GOT3 (cell line): ENCODE measurements around the gene CAMK2N2.
A peak's percentile ranks its signal among the peaks of the same experiment; 100 is the strongest.

Experiments
- DNase-seq: peaks from one replicate; lab custom pipeline; 2025; ENCODE audit warnings: mixed read lengths; lab: John Stamatoyannopoulos, UW

Gene CAMK2N2

DNA sequence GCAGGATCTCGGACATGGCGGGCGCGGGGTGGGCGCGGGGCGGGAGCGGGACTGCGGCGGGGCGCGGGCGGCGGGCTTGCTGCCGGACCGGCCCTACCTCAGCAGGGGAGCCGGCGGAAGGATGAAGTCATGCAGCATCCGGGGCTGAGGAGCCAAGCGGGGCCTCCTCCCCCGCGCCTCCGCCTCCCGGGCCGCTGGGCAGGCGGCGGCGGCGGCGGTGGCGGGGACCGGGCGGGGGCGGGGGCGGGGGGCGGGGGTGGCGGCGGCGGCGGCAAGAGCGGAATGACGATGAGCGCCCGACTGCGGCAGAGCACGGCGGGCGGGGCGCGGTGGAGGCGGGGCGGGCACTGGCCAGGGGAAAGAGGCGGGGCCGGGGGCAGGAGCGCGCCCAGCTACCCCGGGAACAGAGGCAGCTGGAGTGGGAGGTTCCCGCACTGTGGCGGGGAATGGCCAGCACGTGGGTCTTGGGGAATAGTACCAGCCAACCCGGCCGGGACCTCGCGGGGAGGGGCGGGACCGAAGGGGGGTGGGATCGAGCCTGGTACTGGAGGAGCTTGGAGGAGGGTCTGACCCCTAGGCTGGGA is at the start of gene CAMK2N2:
Gene CAMK2N2 (minus strand): TSS at position 284 of the 584 bp plus-strand sequence. CDS start 268 bp downstream, at position 16.
- DNase-seq = no peak

DNA sequence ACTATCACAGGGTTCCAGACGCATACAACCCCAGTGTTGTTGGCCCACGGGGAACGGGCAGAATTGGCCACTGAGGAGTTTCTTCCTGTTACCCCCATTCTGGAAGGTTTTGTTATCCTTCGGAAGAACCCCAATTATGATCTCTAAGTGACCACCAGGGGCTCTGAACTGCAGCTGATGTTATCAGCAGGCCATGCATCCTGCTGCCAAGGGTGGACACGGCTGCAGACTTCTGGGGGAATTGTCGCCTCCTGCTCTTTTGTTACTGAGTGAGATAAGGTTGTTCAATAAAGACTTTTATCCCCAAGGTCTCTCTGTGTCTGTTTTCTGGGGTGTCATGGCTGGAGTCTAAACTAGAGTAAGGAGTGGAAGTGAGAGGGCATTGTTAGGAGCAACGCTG is 47.4 kb upstream of the CAMK2N2 start:
- DNase-seq = no peak

DNA sequence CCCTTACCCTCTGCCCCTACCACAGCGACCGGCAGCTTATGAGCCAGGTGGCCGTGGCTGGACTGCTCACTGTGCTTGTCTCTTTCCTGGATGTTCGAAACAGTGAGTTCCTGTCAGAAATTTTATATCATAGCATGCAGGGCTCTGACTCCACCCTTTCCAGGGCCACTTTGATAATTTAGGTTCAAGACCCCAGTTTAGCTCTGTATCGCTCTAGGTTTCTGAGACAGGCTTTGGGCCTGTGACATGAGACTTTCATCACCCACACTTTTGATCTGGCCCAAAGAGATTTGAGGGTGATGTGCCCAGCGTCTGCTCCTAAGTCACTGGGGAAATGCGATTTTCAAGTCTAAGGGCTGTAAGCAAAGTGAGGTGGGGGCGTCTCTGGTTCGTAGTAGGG is 46.6 kb upstream of the CAMK2N2 start:
- DNase-seq = no peak

- DNase-seq = no peak
Observed at GRCh38 chr3:184306341-184306972, 45.1 kb upstream of the CAMK2N2 start.

DNA sequence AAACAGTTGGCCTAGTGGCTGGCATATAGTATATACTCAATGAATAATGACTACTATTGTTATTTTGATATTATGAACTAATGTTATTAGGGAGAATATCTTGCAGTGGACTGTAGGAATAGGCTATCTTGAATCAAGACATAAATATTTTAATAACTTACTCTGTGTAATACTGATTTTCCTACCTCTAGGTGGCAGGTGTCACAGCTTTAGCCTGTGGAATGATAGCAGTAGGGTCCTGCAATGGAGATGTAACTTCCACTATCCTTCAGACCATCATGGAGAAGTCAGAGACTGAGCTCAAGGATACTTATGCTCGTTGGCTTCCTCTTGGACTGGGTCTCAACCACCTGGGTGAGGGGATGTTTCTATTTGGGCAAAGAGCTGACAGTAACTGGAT is 44.2 kb upstream of the CAMK2N2 start:
- no peak for DNase-seq

- DNase-seq = no peak
Observed at GRCh38 chr3:184300378-184300720, 39.0 kb upstream of the CAMK2N2 start.

DNA sequence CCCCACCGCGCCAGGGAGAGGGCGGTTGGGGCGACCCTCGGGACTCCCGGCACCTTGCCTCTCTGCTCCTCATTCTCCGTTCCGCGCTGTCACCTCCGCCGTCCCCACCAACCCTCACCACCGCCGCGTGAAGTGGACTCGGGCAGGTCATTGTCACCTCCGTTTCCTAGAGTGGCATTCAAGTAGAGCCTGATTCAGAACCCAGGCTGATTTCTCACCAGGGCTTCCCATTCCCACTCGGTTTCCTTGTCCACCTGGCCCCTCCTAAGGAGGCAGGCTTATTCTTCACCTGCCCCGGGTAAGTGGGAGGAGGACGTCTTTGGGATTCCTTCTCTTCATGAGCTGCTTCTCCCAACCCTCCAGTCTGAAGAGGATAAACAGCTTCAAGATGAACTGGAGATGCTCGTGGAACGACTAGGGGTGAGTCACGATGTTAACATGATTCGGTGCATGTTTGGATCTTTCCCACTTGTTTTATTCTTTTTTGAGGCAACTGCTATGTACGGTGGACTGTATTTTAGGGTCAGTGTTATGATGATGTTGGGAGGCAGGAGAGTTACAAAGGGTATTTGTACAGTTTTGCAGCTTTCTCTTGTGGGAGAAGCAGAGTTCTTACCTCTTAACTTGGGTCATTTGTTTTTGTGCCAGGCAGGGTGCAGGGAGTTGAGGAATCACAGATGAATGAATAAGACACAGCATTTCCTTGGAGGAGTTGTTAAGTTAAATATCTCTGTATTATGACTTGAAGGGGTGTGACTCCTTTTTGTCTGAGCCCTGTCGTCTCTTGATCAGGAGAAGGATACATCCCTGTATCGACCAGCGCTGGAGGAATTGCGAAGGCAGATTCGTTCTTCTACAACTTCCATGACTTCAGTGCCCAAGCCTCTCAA is 38.4 kb upstream of the CAMK2N2 start:
- no peak for DNase-seq

GRCh38 chr3:184298759-184299487 is 37.6 kb upstream of the CAMK2N2 start, which contains the start of gene PSMD2:
PSMD2 (plus strand) TSS chr3:184299241; CDS start chr3:184299267, 26 bp downstream.
- peak; percentile 98 for DNase-seq

GRCh38 chr3:184296616-184297015 is 35.3 kb upstream of the CAMK2N2 start:
- no peak for DNase-seq

DNA sequence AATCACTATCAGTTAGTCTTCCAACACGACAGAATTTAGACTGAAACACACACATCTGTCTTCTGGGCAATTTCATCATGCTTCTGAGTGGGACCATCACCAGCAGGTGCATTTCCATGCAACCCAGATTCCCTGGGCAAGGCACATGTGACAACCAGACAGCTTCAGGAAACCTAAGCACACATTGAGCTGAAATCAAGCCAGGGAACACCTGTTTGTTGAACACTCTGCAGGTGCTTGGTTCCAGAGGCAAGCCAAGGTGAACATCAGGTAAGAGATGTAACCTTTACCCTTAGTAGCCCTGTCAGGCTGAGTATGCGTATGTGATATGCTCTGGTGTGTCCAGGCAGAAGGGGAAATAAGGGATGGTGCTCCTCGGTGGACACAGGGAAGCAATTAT is 34.4 kb upstream of the CAMK2N2 start:
- no peak for DNase-seq

- no peak for DNase-seq
Observed at GRCh38 chr3:184291738-184292445, 30.5 kb upstream of the CAMK2N2 start.

DNA sequence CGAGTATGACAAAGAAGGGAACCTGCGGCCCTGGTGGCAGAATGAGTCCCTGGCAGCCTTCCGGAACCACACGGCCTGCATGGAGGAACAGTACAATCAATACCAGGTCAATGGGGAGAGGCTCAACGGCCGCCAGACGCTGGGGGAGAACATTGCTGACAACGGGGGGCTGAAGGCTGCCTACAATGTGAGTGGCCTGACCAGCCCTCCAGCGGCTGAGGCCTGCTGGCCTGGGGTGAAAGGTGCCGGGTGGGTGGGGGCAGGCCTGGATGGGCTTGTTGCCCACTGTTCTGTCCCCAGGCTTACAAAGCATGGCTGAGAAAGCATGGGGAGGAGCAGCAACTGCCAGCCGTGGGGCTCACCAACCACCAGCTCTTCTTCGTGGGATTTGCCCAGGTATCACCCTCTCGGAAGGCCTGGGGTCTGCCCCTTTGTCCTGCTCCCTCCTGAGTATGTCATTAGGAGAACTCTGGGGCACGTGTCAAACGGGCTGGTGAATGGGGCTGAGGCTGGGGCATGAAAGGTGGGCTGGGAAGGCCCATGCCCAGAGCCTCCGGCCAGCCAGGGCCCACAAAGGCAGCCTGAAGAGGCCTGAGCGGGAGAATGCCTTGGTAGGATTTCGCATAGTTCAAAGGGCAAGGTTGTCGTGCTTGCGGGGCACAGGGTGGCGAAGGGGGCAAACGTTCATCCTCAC is 29.8 kb upstream of the CAMK2N2 start:
- no peak for DNase-seq

GRCh38 chr3:184290331-184290730 is 29.0 kb upstream of the CAMK2N2 start:
- no peak for DNase-seq

DNA sequence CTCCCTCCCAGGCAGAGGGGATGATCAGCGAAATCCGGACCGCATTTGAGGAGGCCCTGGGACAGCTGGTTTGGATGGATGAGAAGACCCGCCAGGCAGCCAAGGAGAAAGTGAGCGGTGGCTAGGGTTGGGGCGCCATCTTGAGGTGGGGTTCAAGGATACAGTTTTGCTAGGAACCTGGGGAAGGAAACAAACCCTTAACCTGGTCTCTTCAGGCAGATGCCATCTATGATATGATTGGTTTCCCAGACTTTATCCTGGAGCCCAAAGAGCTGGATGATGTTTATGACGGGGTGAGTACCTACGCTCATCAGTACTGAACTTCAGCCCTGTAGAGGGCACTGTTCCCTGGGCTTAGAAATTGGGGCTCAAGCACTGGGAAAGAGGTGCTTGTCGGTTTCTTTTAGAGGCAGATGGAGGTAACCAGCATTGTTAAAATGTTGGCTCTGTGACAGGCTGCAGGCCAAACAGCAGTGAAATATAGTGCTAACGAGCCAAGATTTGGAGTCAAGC is 28.1 kb upstream of the CAMK2N2 start:
- no peak for DNase-seq

DNA sequence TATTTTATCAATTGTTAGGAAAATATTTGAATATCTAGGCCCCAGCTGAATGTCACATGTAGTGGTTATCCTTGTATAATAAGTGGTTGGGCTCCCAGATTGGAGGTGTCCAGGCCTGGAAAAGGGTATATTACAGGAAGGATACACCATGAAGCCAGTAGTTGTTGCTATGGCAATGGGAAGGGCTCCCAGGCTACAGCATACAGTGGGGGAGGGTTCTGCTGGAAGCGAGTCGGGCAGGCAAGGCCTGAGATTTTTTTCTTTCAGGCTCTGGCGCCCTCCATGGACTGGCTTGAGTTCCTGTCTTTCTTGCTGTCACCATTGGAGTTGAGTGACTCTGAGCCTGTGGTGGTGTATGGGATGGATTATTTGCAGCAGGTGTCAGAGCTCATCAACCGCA is 23.3 kb upstream of the CAMK2N2 start:
- DNase-seq = no peak

- no peak for DNase-seq
Observed at GRCh38 chr3:184283681-184284080, 22.3 kb upstream of the CAMK2N2 start.

GRCh38 chr3:184282941-184283340 is 21.6 kb upstream of the CAMK2N2 start:
- no peak for DNase-seq

DNA sequence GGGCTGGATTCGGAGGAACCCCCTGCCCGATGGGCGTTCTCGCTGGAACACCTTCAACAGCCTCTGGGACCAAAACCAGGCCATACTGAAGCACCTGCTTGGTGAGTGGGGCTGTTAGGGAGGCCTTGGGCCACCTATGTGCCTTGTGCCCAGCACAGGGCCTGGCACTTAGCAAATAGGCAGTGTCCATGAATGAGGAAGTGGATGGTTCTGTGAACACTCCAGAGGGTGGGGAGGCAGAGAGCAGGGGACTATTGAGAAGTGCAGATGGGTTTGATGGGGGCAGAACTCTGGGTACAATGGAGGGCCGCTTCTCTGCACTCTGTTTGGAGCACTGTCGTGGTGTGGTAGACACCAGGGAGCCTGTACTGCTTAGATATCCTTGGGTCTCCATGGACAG is 16.0 kb upstream of the CAMK2N2 start:
- no peak for DNase-seq

GRCh38 chr3:184275961-184276910 is 14.9 kb upstream of the CAMK2N2 start, which contains the start of gene ECE2:
ECE2 (plus strand) TSS chr3:184276022; CDS start chr3:184276154, 132 bp downstream.
- DNase-seq = no peak

GRCh38 chr3:184275381-184275701 is 14.0 kb upstream of the CAMK2N2 start:
- DNase-seq = no peak
